ENCODE measurements around the gene ARHGEF4. TPM values are rescaled to one million over a fixed set of nuclear protein-coding genes. Genes with fewer than 3 reads are reported as not detected.

Gene ARHGEF4
- total RNA-seq, 1 experiment from 2014 or later: 0.80 TPM

DNA sequence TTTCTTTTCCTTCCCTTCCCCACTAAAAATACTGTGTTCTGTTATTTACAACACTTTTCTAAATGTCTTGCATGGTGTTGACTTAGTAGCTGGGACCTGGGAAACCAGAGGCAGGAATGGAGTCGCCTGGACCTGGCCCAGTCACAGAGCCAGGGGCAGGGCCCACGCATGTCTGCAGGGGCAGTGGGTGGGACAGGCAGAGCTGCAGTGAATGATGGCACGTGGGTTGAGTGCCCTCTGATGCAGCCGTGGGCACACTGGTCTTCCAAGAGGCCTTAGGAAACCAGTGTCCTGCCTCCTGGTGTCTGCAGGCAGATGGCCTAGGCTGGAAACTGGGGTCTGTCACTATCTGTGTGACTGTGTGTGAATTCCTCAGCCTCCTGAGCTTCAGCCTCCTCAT, 46.8 kb downstream of the ARHGEF4 start:
- intact Hi-C loops (cut with micrococcal nuclease; ENCODE audit: unreplicated experiment) (no loop called here), in situ Hi-C loops (cut with HindIII; ENCODE audit: low pct_unique_long_range_greater_than_20kb, low sequenced_read_pairs) (no loop called here)
- peaks cover 2% of the 10 kb centered on the region; the same call in 1 of the 2 replicates for H3K27me3 ChIP-seq (ENCODE audit: control insufficient read depth, insufficient read depth, low read length)
- H3K9me3 ChIP-seq (ENCODE audit: control insufficient read depth, insufficient read depth, low read depth, low read length): no peaks in the 10 kb centered on the region
- no peak for DNase-seq (ENCODE audit: low read depth, low spot score)
- H3K4me3 ChIP-seq (ENCODE audit: low read depth in 2 of 2, low read length in 2 of 2): no peak overlapping the region
- no peak overlapping the region for H3K27ac ChIP-seq (ENCODE audit: low read length)
- H3K4me1 ChIP-seq (ENCODE audit: control insufficient read depth, insufficient read depth, low read length): no peaks in the 10 kb centered on the region
- no TSS peak for BruUV-seq (replicated peaks)
- ChIA-PET CTCF (no interaction called here), POLR2A (no interaction called here)
- no peaks in the 10 kb centered on the region for H3K36me3 ChIP-seq (ENCODE audit: control insufficient read depth, insufficient read depth, low read length)
- no peak for ATAC-seq
- TF ChIP-seq TCF7L2 (IDR thresholded peaks at IDR 0.05; ENCODE audit: low read depth, low read length): no peak
- no peak for TF ChIP-seq SIN3A (IDR thresholded peaks at IDR 0.05; ENCODE audit: borderline replicate concordance, insufficient read depth, low read depth, low read length)
- TF ChIP-seq, protein P1, sequence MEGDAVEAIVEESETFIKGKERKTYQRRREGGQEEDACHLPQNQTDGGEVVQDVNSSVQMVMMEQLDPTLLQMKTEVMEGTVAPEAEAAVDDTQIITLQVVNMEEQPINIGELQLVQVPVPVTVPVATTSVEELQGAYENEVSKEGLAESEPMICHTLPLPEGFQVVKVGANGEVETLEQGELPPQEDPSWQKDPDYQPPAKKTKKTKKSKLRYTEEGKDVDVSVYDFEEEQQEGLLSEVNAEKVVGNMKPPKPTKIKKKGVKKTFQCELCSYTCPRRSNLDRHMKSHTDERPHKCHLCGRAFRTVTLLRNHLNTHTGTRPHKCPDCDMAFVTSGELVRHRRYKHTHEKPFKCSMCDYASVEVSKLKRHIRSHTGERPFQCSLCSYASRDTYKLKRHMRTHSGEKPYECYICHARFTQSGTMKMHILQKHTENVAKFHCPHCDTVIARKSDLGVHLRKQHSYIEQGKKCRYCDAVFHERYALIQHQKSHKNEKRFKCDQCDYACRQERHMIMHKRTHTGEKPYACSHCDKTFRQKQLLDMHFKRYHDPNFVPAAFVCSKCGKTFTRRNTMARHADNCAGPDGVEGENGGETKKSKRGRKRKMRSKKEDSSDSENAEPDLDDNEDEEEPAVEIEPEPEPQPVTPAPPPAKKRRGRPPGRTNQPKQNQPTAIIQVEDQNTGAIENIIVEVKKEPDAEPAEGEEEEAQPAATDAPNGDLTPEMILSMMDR (IDR thresholded peaks at IDR 0.05): no peak
- no peak for TF ChIP-seq POLR2AphosphoS5 (IDR thresholded peaks at IDR 0.05; ENCODE audit: low read depth, low read length)
- TF ChIP-seq, protein P2, sequence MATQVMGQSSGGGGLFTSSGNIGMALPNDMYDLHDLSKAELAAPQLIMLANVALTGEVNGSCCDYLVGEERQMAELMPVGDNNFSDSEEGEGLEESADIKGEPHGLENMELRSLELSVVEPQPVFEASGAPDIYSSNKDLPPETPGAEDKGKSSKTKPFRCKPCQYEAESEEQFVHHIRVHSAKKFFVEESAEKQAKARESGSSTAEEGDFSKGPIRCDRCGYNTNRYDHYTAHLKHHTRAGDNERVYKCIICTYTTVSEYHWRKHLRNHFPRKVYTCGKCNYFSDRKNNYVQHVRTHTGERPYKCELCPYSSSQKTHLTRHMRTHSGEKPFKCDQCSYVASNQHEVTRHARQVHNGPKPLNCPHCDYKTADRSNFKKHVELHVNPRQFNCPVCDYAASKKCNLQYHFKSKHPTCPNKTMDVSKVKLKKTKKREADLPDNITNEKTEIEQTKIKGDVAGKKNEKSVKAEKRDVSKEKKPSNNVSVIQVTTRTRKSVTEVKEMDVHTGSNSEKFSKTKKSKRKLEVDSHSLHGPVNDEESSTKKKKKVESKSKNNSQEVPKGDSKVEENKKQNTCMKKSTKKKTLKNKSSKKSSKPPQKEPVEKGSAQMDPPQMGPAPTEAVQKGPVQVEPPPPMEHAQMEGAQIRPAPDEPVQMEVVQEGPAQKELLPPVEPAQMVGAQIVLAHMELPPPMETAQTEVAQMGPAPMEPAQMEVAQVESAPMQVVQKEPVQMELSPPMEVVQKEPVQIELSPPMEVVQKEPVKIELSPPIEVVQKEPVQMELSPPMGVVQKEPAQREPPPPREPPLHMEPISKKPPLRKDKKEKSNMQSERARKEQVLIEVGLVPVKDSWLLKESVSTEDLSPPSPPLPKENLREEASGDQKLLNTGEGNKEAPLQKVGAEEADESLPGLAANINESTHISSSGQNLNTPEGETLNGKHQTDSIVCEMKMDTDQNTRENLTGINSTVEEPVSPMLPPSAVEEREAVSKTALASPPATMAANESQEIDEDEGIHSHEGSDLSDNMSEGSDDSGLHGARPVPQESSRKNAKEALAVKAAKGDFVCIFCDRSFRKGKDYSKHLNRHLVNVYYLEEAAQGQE (IDR thresholded peaks at IDR 0.05; ENCODE audit: insufficient read depth in 1 of 2, low read depth in 2 of 2, low read length in 1 of 2): no peak

- H3K27ac ChIP-seq (ENCODE audit: low read length): no peak overlapping the region
- in situ Hi-C loops (cut with HindIII; ENCODE audit: low pct_unique_long_range_greater_than_20kb, low sequenced_read_pairs) (no loop called here), intact Hi-C loops (cut with micrococcal nuclease; ENCODE audit: unreplicated experiment) (no loop called here)
- TF ChIP-seq POLR2AphosphoS5 (IDR thresholded peaks at IDR 0.05; ENCODE audit: low read depth, low read length) (no peak), TCF7L2 (IDR thresholded peaks at IDR 0.05; ENCODE audit: low read depth, low read length) (no peak), SIN3A (IDR thresholded peaks at IDR 0.05; ENCODE audit: borderline replicate concordance, insufficient read depth, low read depth, low read length) (no peak)
- TF ChIP-seq, protein P1 (IDR thresholded peaks at IDR 0.05): no peak
- TF ChIP-seq, protein P2 (IDR thresholded peaks at IDR 0.05; ENCODE audit: insufficient read depth in 1 of 2, low read depth in 2 of 2, low read length in 1 of 2): no peak
- H3K4me1 ChIP-seq (ENCODE audit: control insufficient read depth, insufficient read depth, low read length): no peaks in the 10 kb centered on the region
- DNase-seq (ENCODE audit: low read depth, low spot score): no peak
- no peak overlapping the region for H3K4me3 ChIP-seq (ENCODE audit: low read depth in 2 of 2, low read length in 2 of 2)
- no peaks in the 10 kb centered on the region for H3K9me3 ChIP-seq (ENCODE audit: control insufficient read depth, insufficient read depth, low read depth, low read length)
- no peak for ATAC-seq
- no peaks in the 10 kb centered on the region for H3K36me3 ChIP-seq (ENCODE audit: control insufficient read depth, insufficient read depth, low read length)
- ChIA-PET CTCF (no interaction called here), POLR2A (no interaction called here)
- peaks cover 2% of the 10 kb centered on the region; the same call in 1 of the 2 replicates for H3K27me3 ChIP-seq (ENCODE audit: control insufficient read depth, insufficient read depth, low read length)
- no TSS peak for BruUV-seq (replicated peaks)
Observed at GRCh38 chr2:130884013-130884412, 47.3 kb downstream of the ARHGEF4 start.
